ENCODE data around the gene TRAF5.
A peak's percentile ranks its signal among the peaks of the same experiment; 100 is the strongest.
"Not testable (repeated sequence)": the region's sequence is repeated elsewhere in the genome, so short reads cannot be mapped to it uniquely, and the experiment has no call there.

TRAF5 gene

GRCh38 chr1:211415700-211416099 lies 89.1 kb downstream of the TRAF5 start:
- Histone ChIP-seq H3K14ac (ENCODE audit: low read length in 2 of 2) (no peak overlapping the region), H2BK120ac (ENCODE audit: low read depth, low read length) (no peak overlapping the region), H4K91ac (ENCODE audit: low read length) (no peak overlapping the region), H3K27ac (ENCODE audit: low read length, poor library complexity, severe bottlenecking) (no peak overlapping the region), H3K4ac (ENCODE audit: low read depth in 1 of 2, low read length in 2 of 2) (no peak overlapping the region), H3K9ac (ENCODE audit: low read length) (peak overlapping the region; percentile 71), H2AK5ac (ENCODE audit: low read length, severe bottlenecking) (no peak overlapping the region), H3K9me3 (ENCODE audit: control insufficient read depth, low read length) (no peaks in the 10 kb centered on the region), H3K79me1 (replicated peaks; ENCODE audit: low read length, poor library complexity, severe bottlenecking) (no peaks in the 10 kb centered on the region), H3K23ac (ENCODE audit: low read length in 2 of 2) (no peak overlapping the region), H3K18ac (ENCODE audit: low read depth in 1 of 2, low read length in 2 of 2) (no peak overlapping the region), H4K8ac (ENCODE audit: low read length) (no peak overlapping the region), H2BK15ac (ENCODE audit: low read depth, poor library complexity, severe bottlenecking) (no peak overlapping the region), H3K36me3 (ENCODE audit: control insufficient read depth in 1 of 2, insufficient read depth in 2 of 2, low read depth in 1 of 2, low read length in 2 of 2) (no peaks in the 10 kb centered on the region), H2BK12ac (ENCODE audit: low read length in 2 of 2) (no peak overlapping the region), H3K4me3 (ENCODE audit: insufficient read depth in 1 of 2, low read depth in 1 of 2, low read length in 2 of 2) (no peak overlapping the region), H3K27me3 (ENCODE audit: control insufficient read depth in 1 of 2, insufficient read depth in 1 of 2, low read length in 2 of 2) (no peaks in the 10 kb centered on the region), H2AFZ (ENCODE audit: low read depth, low read length) (no peak overlapping the region), H2BK5ac (ENCODE audit: low read depth, low read length, poor library complexity, severe bottlenecking) (no peak overlapping the region), H3K4me2 (ENCODE audit: low read length, poor library complexity, severe bottlenecking) (no peak overlapping the region), H3K4me1 (ENCODE audit: control insufficient read depth, insufficient read depth, low read depth, low read length) (peaks cover 5% of the 10 kb centered on the region)
- DNase-seq: no peak
- 97% methylated on average over 2 of the region's 2 CpGs for WGBS

GRCh38 chr1:211416246-211416627 lies 89.6 kb downstream of the TRAF5 start:
- H3K23ac ChIP-seq (ENCODE audit: low read length in 2 of 2); H2AK5ac ChIP-seq (ENCODE audit: low read length, severe bottlenecking); H3K27ac ChIP-seq (ENCODE audit: low read length, poor library complexity, severe bottlenecking); H3K79me1 ChIP-seq (replicated peaks; ENCODE audit: low read length, poor library complexity, severe bottlenecking); H3K4me1 ChIP-seq (ENCODE audit: control insufficient read depth, insufficient read depth, low read depth, low read length); H3K36me3 ChIP-seq (ENCODE audit: control insufficient read depth in 1 of 2, insufficient read depth in 2 of 2, low read depth in 1 of 2, low read length in 2 of 2); H2BK12ac ChIP-seq (ENCODE audit: low read length in 2 of 2); H3K14ac ChIP-seq (ENCODE audit: low read length in 2 of 2); H2BK5ac ChIP-seq (ENCODE audit: low read depth, low read length, poor library complexity, severe bottlenecking); H4K91ac ChIP-seq (ENCODE audit: low read length); H3K9me3 ChIP-seq (ENCODE audit: control insufficient read depth, low read length); H3K27me3 ChIP-seq (ENCODE audit: control insufficient read depth in 1 of 2, insufficient read depth in 1 of 2, low read length in 2 of 2): not testable (repeated sequence)
- peak overlapping the region in 1 of 2 experiments; percentile 28 for H3K4ac ChIP-seq (ENCODE audit: low read depth in 1 of 2, low read length in 2 of 2)
- peak overlapping the region; percentile 71 for H3K9ac ChIP-seq (ENCODE audit: low read length)
- WGBS: 0% methylated on average over 8 of the region's 43 CpGs
- peak overlapping the region; percentile 61 for H2BK120ac ChIP-seq (ENCODE audit: low read depth, low read length)
- H3K4me3 ChIP-seq (ENCODE audit: insufficient read depth in 1 of 2, low read depth in 1 of 2, low read length in 2 of 2): peak overlapping the region in 1 of 2 experiments; percentile 51
- H3K18ac ChIP-seq (ENCODE audit: low read depth in 1 of 2, low read length in 2 of 2): peak overlapping the region in 1 of 2 experiments; percentile 93
- peak overlapping the region; percentile 42 for H2AFZ ChIP-seq (ENCODE audit: low read depth, low read length)
- peak overlapping the region; percentile 85 for H4K8ac ChIP-seq (ENCODE audit: low read length)
- H2BK15ac ChIP-seq (ENCODE audit: low read depth, poor library complexity, severe bottlenecking): peak overlapping the region; percentile 7
- H3K4me2 ChIP-seq (ENCODE audit: low read length, poor library complexity, severe bottlenecking): peak overlapping the region; percentile 56
- DNase-seq: peak; percentile 23

- H3K4me1 ChIP-seq (ENCODE audit: control insufficient read depth, insufficient read depth, low read depth, low read length); H2AK5ac ChIP-seq (ENCODE audit: low read length, severe bottlenecking); H3K36me3 ChIP-seq (ENCODE audit: control insufficient read depth in 1 of 2, insufficient read depth in 2 of 2, low read depth in 1 of 2, low read length in 2 of 2); H3K27me3 ChIP-seq (ENCODE audit: control insufficient read depth in 1 of 2, insufficient read depth in 1 of 2, low read length in 2 of 2); H4K91ac ChIP-seq (ENCODE audit: low read length); H3K79me1 ChIP-seq (replicated peaks; ENCODE audit: low read length, poor library complexity, severe bottlenecking); H2BK5ac ChIP-seq (ENCODE audit: low read depth, low read length, poor library complexity, severe bottlenecking); H3K4ac ChIP-seq (ENCODE audit: low read depth in 1 of 2, low read length in 2 of 2); H3K9me3 ChIP-seq (ENCODE audit: control insufficient read depth, low read length); H3K14ac ChIP-seq (ENCODE audit: low read length in 2 of 2): not testable (repeated sequence)
- Histone ChIP-seq H3K27ac (ENCODE audit: low read length, poor library complexity, severe bottlenecking) (peak overlapping the region; percentile 26), H3K4me2 (ENCODE audit: low read length, poor library complexity, severe bottlenecking) (peak overlapping the region; percentile 56), H2BK12ac (ENCODE audit: low read length in 2 of 2) (peak overlapping the region in 1 of 2 experiments; percentile 39), H2BK120ac (ENCODE audit: low read depth, low read length) (peak overlapping the region; percentile 61), H3K4me3 (ENCODE audit: insufficient read depth in 1 of 2, low read depth in 1 of 2, low read length in 2 of 2) (peak overlapping the region; percentile 51), H3K18ac (ENCODE audit: low read depth in 1 of 2, low read length in 2 of 2) (peak overlapping the region; percentile 83 to 93), H2AFZ (ENCODE audit: low read depth, low read length) (peak overlapping the region; percentile 51), H3K9ac (ENCODE audit: low read length) (peak overlapping the region; percentile 71), H4K8ac (ENCODE audit: low read length) (peak overlapping the region; percentile 85), H2BK15ac (ENCODE audit: low read depth, poor library complexity, severe bottlenecking) (peak overlapping the region; percentile 69), H3K23ac (ENCODE audit: low read length in 2 of 2) (peak overlapping the region in 1 of 2 experiments; percentile 80)
- peak; percentile 81 for DNase-seq
- WGBS: 2% methylated on average over 28 of the region's 46 CpGs
These were observed 90.1 kb downstream of the TRAF5 start for GRCh38 chr1:211416628-211417323.

- H3K79me1 ChIP-seq (replicated peaks; ENCODE audit: low read length, poor library complexity, severe bottlenecking): no peaks in the 10 kb centered on the region
- H3K4me2 ChIP-seq (ENCODE audit: low read length, poor library complexity, severe bottlenecking): no peak overlapping the region
- no peak overlapping the region for H3K4ac ChIP-seq (ENCODE audit: low read depth in 1 of 2, low read length in 2 of 2)
- H3K9me3 ChIP-seq (ENCODE audit: control insufficient read depth, low read length): no peaks in the 10 kb centered on the region
- H2BK5ac ChIP-seq (ENCODE audit: low read depth, low read length, poor library complexity, severe bottlenecking): no peak overlapping the region
- no peak overlapping the region for H2AFZ ChIP-seq (ENCODE audit: low read depth, low read length)
- H3K18ac ChIP-seq (ENCODE audit: low read depth in 1 of 2, low read length in 2 of 2): no peak overlapping the region
- H3K23ac ChIP-seq (ENCODE audit: low read length in 2 of 2): no peak overlapping the region
- WGBS: 59% methylated on average over 2 of the region's 2 CpGs
- H2AK5ac ChIP-seq (ENCODE audit: low read length, severe bottlenecking): no peak overlapping the region
- no peaks in the 10 kb centered on the region for H3K36me3 ChIP-seq (ENCODE audit: control insufficient read depth in 1 of 2, insufficient read depth in 2 of 2, low read depth in 1 of 2, low read length in 2 of 2)
- H4K91ac ChIP-seq (ENCODE audit: low read length): no peak overlapping the region
- H3K4me3 ChIP-seq (ENCODE audit: insufficient read depth in 1 of 2, low read depth in 1 of 2, low read length in 2 of 2): no peak overlapping the region
- no peak overlapping the region for H2BK120ac ChIP-seq (ENCODE audit: low read depth, low read length)
- no peak overlapping the region for H4K8ac ChIP-seq (ENCODE audit: low read length)
- H3K9ac ChIP-seq (ENCODE audit: low read length): no peak overlapping the region
- no peak overlapping the region for H2BK12ac ChIP-seq (ENCODE audit: low read length in 2 of 2)
- no peak overlapping the region for H3K14ac ChIP-seq (ENCODE audit: low read length in 2 of 2)
- H3K27me3 ChIP-seq (ENCODE audit: control insufficient read depth in 1 of 2, insufficient read depth in 1 of 2, low read length in 2 of 2): no peaks in the 10 kb centered on the region
- H3K27ac ChIP-seq (ENCODE audit: low read length, poor library complexity, severe bottlenecking): no peak overlapping the region
- H3K4me1 ChIP-seq (ENCODE audit: control insufficient read depth, insufficient read depth, low read depth, low read length): peaks cover 5% of the 10 kb centered on the region
- peak; percentile 49 for DNase-seq
- H2BK15ac ChIP-seq (ENCODE audit: low read depth, poor library complexity, severe bottlenecking): no peak overlapping the region
These were observed 93.8 kb downstream of the TRAF5 start for GRCh38 chr1:211420389-211420788.

Measured in mesenchymal stem cell (in vitro differentiated cells and primary cell).